A549 (cell line): Measurements from ENCODE around the gene FAM13A.

ENCODE experiments used
- CTCF ChIP-seq: fragments of >200 bp; sonication (Bioruptor Twin); formaldehyde crosslinking; IDR thresholded peaks from 3 replicates; pipeline ENCODE4 v1.5.1; 2016
- EP300 ChIP-seq, 2 experiments: fragments of >200 bp; sonication (Bioruptor Twin); formaldehyde crosslinking; IDR thresholded peaks; 2 replicates in 1 of 2; 3 replicates in 1 of 2; pipeline ENCODE4 v1.6.1; 2016 to 2017
- FOSL2 ChIP-seq, 2 experiments: fragments of 450-650 bp in 1 of 2; fragments of >200 bp in 1 of 2; sonication (Bioruptor Twin) in 1 of 2; formaldehyde crosslinking; IDR thresholded peaks; 2 replicates each; pipeline versions ENCODE4 v1.5.0 to v1.6.1; 2016 to 2020; ENCODE audit warnings: mild to moderate bottlenecking in 1 of 2, moderate library complexity in 1 of 2
- NFE2L2 ChIP-seq: fragments of 150-350 bp; conservative IDR thresholded peaks from 2 replicates; pipeline ENCODE4 v1.6.1; 2014; ENCODE audit warnings: low read length
- NR3C1 ChIP-seq: fragments of >200 bp; sonication (Bioruptor Twin); formaldehyde crosslinking; IDR thresholded peaks from 3 replicates; pipeline ENCODE4 v1.6.1; 2017
- RAD21 ChIP-seq, 2 experiments: fragments of >200 bp in 1 of 2; sonication (Bioruptor Twin) in 1 of 2; formaldehyde crosslinking in 1 of 2; IDR thresholded peaks in 1 of 2; conservative IDR thresholded peaks in 1 of 2; 2 replicates in 1 of 2; 3 replicates in 1 of 2; pipeline ENCODE4 v1.6.1; 2012 to 2018; ENCODE audit warnings: inconsistent platforms in 1 of 2
- TP53 ChIP-seq: fragments of 250-450 bp; sonication (Bioruptor Pico); IDR thresholded peaks from 2 replicates; pipeline ENCODE4 v1.5.0; 2021; ENCODE audit warnings: mild to moderate bottlenecking, moderate library complexity
- ZSCAN20 ChIP-seq: fragments of 250-450 bp; sonication (Bioruptor Pico); IDR thresholded peaks from 2 replicates; pipeline ENCODE4 v1.8.0; 2022; ENCODE audit warnings: mild to moderate bottlenecking, moderate library complexity
- TF ChIP-seq, protein P1 (sequence below): fragments of 250-450 bp; sonication (Bioruptor Pico); IDR thresholded peaks from 2 replicates; pipeline ENCODE4 v1.5.0; 2021; ENCODE audit warnings: mild to moderate bottlenecking, moderate library complexity, borderline replicate concordance

DNA sequence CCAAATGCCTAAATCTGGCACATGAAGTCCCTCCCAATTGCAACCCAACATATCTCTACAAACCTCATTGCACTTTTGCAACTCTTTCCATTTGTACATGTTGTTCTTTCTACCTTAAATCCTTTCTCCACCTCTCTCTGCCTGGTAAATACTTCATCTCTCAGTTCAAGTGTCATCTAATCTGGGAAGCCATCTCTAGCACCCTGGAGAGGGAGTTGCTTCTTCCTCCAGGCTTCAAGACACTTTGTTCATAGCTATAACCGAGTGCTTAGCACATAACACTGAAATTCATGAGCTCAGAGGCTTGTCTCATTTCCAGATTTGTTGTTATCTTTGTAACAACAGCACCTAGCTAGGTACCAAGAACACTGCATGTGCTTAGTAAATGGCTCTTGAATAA is 244.6 kb downstream of the FAM13A start:
- TF ChIP-seq, protein P1, sequence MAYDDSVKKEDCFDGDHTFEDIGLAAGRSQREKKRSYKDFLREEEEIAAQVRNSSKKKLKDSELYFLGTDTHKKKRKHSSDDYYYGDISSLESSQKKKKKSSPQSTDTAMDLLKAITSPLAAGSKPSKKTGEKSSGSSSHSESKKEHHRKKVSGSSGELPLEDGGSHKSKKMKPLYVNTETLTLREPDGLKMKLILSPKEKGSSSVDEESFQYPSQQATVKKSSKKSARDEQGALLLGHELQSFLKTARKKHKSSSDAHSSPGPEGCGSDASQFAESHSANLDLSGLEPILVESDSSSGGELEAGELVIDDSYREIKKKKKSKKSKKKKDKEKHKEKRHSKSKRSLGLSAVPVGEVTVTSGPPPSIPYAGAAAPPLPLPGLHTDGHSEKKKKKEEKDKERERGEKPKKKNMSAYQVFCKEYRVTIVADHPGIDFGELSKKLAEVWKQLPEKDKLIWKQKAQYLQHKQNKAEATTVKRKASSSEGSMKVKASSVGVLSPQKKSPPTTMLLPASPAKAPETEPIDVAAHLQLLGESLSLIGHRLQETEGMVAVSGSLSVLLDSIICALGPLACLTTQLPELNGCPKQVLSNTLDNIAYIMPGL: no peak
- TF ChIP-seq ZSCAN20 (CRISPR knock-in tag): no peak
- no peak for TF ChIP-seq CTCF
- no peak for TF ChIP-seq EP300 (IDR thresholded peaks at IDR 0.05)
- TF ChIP-seq NR3C1: no peak
- no peak for TF ChIP-seq RAD21 (conservative IDR thresholded peaks at IDR 0.05 in 1 of 2, IDR thresholded peaks at IDR 0.05 in 1 of 2)
- TF ChIP-seq FOSL2 (IDR thresholded peaks at IDR 0.05): no peak
- TF ChIP-seq FOSL2 (CRISPR knock-in tag; IDR thresholded peaks at IDR 0.05): no peak
- TF ChIP-seq NFE2L2: no peak
- TF ChIP-seq TP53 (CRISPR knock-in tag): no peak
